HG02759 (cell line): Measurements from ENCODE around the gene DDX10.

Experiments used
- ATAC-seq: cut with Tn5 transposase; IDR thresholded peaks from one replicate; pipeline ENCODE4 v1.9.1; 2021; ENCODE audit warnings: mild to moderate bottlenecking, moderate library complexity; ENCODE audit not compliant: unreplicated experiment

The DDX10 gene

GRCh38 chr11:108654994-108655631 lies 9.8 kb upstream of the DDX10 start:
- no peak for ATAC-seq

GRCh38 chr11:108662700-108663099 lies 2.2 kb upstream of the DDX10 start:
- no peak for ATAC-seq

- ATAC-seq = peak; percentile 39
Measured at GRCh38 chr11:108663154-108663877, 1.6 kb upstream of the DDX10 start.

GRCh38 chr11:108666373-108666772 lies 1.5 kb downstream of the DDX10 start:
- no peak for ATAC-seq

- ATAC-seq = no peak
Measured at GRCh38 chr11:108669286-108669685, 4.4 kb downstream of the DDX10 start.

- no peak for ATAC-seq
Measured at GRCh38 chr11:108669711-108670110, 4.8 kb downstream of the DDX10 start.

- no peak for ATAC-seq
Measured at GRCh38 chr11:108670451-108670850, 5.6 kb downstream of the DDX10 start.

GRCh38 chr11:108672113-108672512 lies 7.2 kb downstream of the DDX10 start:
- ATAC-seq = no peak

- no peak for ATAC-seq
Measured at GRCh38 chr11:108672786-108673185, 7.9 kb downstream of the DDX10 start.

GRCh38 chr11:108679045-108679444 lies 14.2 kb downstream of the DDX10 start:
- no peak for ATAC-seq

- ATAC-seq = no peak
Measured at GRCh38 chr11:108680271-108680670, 15.4 kb downstream of the DDX10 start.

GRCh38 chr11:108685419-108686130 lies 20.7 kb downstream of the DDX10 start:
- no peak for ATAC-seq

- no peak for ATAC-seq
Measured at GRCh38 chr11:108693852-108694251, 29.0 kb downstream of the DDX10 start.

- no peak for ATAC-seq
Measured at GRCh38 chr11:108694846-108695245, 30.0 kb downstream of the DDX10 start.

- ATAC-seq = peak; percentile 77
Measured at GRCh38 chr11:108697872-108698473, 33.1 kb downstream of the DDX10 start.

GRCh38 chr11:108698844-108699642 lies 34.2 kb downstream of the DDX10 start:
- peak; percentile 83 for ATAC-seq

- ATAC-seq = no peak
Measured at GRCh38 chr11:108703916-108704315, 39.0 kb downstream of the DDX10 start.

- no peak for ATAC-seq
Measured at GRCh38 chr11:108705061-108705460, 40.2 kb downstream of the DDX10 start.

GRCh38 chr11:108708173-108708572 lies 43.3 kb downstream of the DDX10 start:
- ATAC-seq = no peak

GRCh38 chr11:108709741-108710140 lies 44.9 kb downstream of the DDX10 start:
- ATAC-seq = no peak
